ENCODE data around the gene TCTN1. TPM values are rescaled to one million over a fixed set of nuclear protein-coding genes. Genes with fewer than 3 reads are reported as not detected.
"Not testable (repeated sequence)": the region's sequence is repeated elsewhere in the genome, so short reads cannot be mapped to it uniquely, and the experiment has no call there.

Gene TCTN1
- total RNA-seq, 4 donors from 2014 or later, result 4.4 to 15.6 (median 8.8) TPM

DNA sequence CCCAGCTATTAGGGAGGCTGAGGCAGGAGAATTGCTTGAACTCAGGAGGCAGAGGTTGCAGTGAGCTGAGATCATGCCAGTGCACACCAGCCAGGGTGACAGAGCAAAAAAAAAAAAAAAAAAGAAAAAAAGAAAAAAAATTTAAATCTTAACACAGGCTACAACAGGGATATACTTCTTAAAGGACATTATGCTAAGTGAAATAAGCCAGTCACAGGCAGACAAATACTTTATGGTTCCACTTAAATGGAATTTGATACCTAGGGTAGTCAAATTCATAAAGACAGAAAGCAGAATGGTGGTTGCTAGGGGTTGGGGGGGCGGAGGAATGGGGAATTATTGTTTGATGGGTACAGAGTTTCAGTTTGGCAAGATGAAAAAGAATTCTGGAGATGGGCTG is 16.0 kb upstream of the TCTN1 start:
- Histone ChIP-seq H3K27ac (no peak overlapping the region), H3K36me3 (no peaks in the 10 kb centered on the region), H3K4me3 (no peak overlapping the region), H3K27me3 (no peaks in the 10 kb centered on the region), H3K4me1 (peaks cover 0 to 14% (median 2%) of the 10 kb centered on the region in 3 donors), H3K9me3 (no peaks in the 10 kb centered on the region)
- 77 to 89% methylated on average over 1 of the region's 1 CpG for WGBS, 2 donors
- DNase-seq, result no peak
- intact Hi-C loops (cut with DNase I), result no loop called here
- no peak for TF ChIP-seq POLR2A (IDR thresholded peaks at IDR 0.05)
- TF ChIP-seq, protein P1, sequence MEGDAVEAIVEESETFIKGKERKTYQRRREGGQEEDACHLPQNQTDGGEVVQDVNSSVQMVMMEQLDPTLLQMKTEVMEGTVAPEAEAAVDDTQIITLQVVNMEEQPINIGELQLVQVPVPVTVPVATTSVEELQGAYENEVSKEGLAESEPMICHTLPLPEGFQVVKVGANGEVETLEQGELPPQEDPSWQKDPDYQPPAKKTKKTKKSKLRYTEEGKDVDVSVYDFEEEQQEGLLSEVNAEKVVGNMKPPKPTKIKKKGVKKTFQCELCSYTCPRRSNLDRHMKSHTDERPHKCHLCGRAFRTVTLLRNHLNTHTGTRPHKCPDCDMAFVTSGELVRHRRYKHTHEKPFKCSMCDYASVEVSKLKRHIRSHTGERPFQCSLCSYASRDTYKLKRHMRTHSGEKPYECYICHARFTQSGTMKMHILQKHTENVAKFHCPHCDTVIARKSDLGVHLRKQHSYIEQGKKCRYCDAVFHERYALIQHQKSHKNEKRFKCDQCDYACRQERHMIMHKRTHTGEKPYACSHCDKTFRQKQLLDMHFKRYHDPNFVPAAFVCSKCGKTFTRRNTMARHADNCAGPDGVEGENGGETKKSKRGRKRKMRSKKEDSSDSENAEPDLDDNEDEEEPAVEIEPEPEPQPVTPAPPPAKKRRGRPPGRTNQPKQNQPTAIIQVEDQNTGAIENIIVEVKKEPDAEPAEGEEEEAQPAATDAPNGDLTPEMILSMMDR (IDR thresholded peaks at IDR 0.05), result no peak

DNA sequence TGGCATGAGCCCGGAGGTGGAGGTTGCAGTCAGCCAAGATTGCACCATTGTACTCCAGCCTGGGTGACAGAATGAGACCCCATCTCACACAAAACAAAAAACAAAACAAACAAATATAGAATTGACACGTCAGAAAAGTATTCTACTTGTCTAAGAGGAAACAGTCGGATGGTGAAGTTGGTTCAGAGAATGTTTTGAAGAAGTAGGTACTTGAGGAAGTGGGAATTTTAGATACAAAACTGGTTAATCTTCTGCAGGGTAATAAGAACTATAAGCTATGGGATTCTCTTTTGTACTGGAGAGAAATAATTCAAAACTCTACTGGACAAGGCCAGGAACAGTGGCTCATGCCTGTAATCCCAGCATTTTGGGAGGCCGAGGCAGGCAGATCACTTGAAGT is 14.6 kb upstream of the TCTN1 start:
- no peak overlapping the region for H3K4me3 ChIP-seq
- intact Hi-C loops (cut with DNase I), result no loop called here
- no peaks in the 10 kb centered on the region for H3K27me3 ChIP-seq
- no peak overlapping the region for H3K27ac ChIP-seq
- no peak for DNase-seq
- TF ChIP-seq POLR2A (IDR thresholded peaks at IDR 0.05), result no peak
- TF ChIP-seq, protein P1 (IDR thresholded peaks at IDR 0.05), result no peak
- H3K9me3 ChIP-seq, result no peaks in the 10 kb centered on the region
- peaks cover 0 to 14% (median 2%) of the 10 kb centered on the region in 3 donors for H3K4me1 ChIP-seq
- H3K36me3 ChIP-seq, result no peaks in the 10 kb centered on the region
- WGBS, 2 donors, result 62 to 80% methylated on average over 4 of the region's 4 CpGs

DNA sequence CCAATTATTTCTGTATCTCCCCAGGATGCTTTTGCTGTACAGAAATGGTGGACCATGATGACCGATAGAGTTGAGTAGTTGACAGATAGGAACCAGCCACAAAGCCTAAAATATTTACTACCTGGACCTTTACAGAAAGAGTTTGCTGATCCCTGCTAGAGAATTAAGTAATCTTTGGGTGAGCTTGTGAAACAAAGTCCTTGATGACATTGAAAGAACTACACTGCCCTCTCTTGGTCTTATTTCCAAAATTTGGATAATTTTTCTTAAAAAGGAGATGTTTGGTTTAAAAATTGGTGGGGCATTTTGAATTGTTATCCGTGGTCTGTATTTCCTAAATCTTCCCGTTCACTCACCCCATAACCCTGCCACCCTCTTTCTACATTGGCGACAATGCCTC is 13.7 kb upstream of the TCTN1 start:
- TF ChIP-seq, protein P1 (IDR thresholded peaks at IDR 0.05), result peak in 5 of 6 experiments; percentile 25 to 63 (median 50)
- TF ChIP-seq POLR2A (IDR thresholded peaks at IDR 0.05), result no peak
- 22 to 36% methylated on average over 4 of the region's 4 CpGs for WGBS, 2 donors
- DNase-seq, result no peak
- peaks cover 0 to 14% (median 2%) of the 10 kb centered on the region in 3 donors for H3K4me1 ChIP-seq
- H3K9me3 ChIP-seq, result no peaks in the 10 kb centered on the region
- no peaks in the 10 kb centered on the region for H3K27me3 ChIP-seq
- H3K27ac ChIP-seq, result no peak overlapping the region
- no peaks in the 10 kb centered on the region for H3K36me3 ChIP-seq
- intact Hi-C loops (cut with DNase I), result loop anchor here (5.0 kb wide), 2 partner anchors 88 to 153 kb away; no protein-coding TSS in a partner anchor
- no peak overlapping the region for H3K4me3 ChIP-seq

DNA sequence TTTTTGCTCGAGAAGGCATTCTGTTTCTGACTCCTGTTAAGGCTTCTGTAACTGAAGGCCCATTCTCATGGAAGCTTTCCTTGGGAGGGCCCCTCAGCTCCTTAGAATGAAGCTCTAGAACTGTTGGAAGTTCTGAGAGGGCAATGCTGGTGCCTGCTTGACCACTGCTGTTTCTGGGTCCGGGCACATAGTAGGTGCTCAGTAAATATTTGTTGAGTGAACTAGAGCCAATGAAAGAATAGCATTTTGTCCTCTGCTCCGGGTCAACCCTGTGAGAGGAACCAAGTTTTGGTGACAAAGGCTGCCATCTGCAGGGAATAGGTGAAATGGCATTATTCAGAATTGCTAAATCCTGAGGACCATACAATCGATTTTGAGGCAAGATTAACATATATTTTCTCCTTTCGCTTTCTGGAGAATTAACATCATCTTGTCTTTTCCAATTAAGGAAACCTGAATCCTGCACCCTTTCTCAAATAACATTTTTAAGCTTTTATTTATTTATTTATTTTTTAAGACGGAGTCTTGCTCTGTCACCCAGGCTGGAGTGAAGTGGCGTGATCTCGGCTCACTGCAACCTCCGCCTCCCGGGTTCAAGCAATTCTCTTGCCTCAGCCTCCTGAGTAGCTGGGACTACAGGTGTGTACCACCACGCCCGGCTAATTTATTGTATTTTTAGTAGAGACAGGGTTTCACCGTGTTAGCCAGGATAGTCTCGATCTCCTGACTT is 11.7 kb upstream of the TCTN1 start:
- intact Hi-C loops (cut with DNase I), result loop anchor here (5.0 kb wide), 2 partner anchors 90 to 155 kb away; no protein-coding TSS in a partner anchor
- TF ChIP-seq, protein P1 (IDR thresholded peaks at IDR 0.05), result peak; percentile 42 to 84 (median 75)
- not testable (repeated sequence) for H3K9me3 ChIP-seq, H3K27me3 ChIP-seq, H3K36me3 ChIP-seq, H3K4me3 ChIP-seq, H3K27ac ChIP-seq, DNase-seq
- peaks cover 0 to 14% (median 2%) of the 10 kb centered on the region in 3 donors for H3K4me1 ChIP-seq
- WGBS, 2 donors, result 49 to 53% methylated on average over 13 of the region's 14 CpGs

DNA sequence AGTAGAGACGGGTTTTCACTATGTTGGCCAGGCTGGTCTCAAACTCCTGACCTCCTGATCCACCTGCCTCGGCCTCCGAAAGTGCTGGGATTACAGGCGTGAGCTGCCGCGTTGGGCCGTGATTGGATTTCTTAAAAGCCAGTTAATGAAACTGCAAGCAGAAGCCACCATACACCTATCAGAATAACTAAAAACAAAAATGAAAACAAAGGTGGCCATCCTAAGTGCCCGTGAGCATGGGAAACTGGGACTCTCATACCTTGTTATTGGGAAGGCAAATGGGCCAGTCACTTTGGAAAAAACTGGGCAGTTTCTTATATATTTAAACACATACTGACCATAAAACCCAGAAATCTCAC is 7.7 kb upstream of the TCTN1 start:
- Histone ChIP-seq H3K4me1 (peaks cover 0 to 3% (median 0%) of the 10 kb centered on the region in 3 donors), H3K27ac (peak overlapping the region in 3 of 4 donors; percentile 5 to 48 (median 38)), H3K9me3 (no peaks in the 10 kb centered on the region), H3K27me3 (no peaks in the 10 kb centered on the region), H3K4me3 (peak overlapping the region in 1 of 4 donors; percentile 31), H3K36me3 (no peaks in the 10 kb centered on the region)
- intact Hi-C loops (cut with DNase I), result no loop called here
- no peak for TF ChIP-seq POLR2A (IDR thresholded peaks at IDR 0.05)
- TF ChIP-seq, protein P1 (IDR thresholded peaks at IDR 0.05), result no peak
- WGBS, 2 donors, result 71 to 95% methylated on average over 5 to 8 of the region's 8 CpGs
- DNase-seq, result no peak
